Renal pelvis (tissue), 12 donors: ENCODE measurements around the gene SHISAL2B. TPM values are rescaled to one million over a fixed set of nuclear protein-coding genes. Genes with fewer than 3 reads are reported as not detected.
"Not testable (repeated sequence)": the region's sequence is repeated elsewhere in the genome, so short reads cannot be mapped to it uniquely, and the experiment has no call there.

ENCODE experiments used
- DNase-seq: peaks from one replicate; pipeline ENCODE4 v3.0.0-alpha.2; 2013
- long read RNA-seq, 16 experiments: transcript quantifications; one replicate each; lab custom pipeline, GENCODE V29; 2026
- polyA plus RNA-seq, 3 donors: library from polyadenylated mRNA; unstranded; fragments of 120-200 nt; gene quantifications; one replicate each; pipeline ENCODE4 v1.2.1, GENCODE V29; 2013; ENCODE audit not compliant: insufficient read length in 3 of 3

Gene SHISAL2B
- polyA plus RNA-seq = not detected
- long read RNA-seq, donor 1 = 0 reads
- long read RNA-seq, donor 2 = 0 reads
- long read RNA-seq, donor 3 = 0 reads
- long read RNA-seq, donor 4 = 0 reads
- long read RNA-seq, donor 5 = 0 reads
- long read RNA-seq, donor 6 = 0 reads
- long read RNA-seq, donor 7 = 0 reads
- long read RNA-seq, donor 8 = 0 reads
- long read RNA-seq, donor 9 = 0 reads
- long read RNA-seq, donor 10 = 0 reads
- long read RNA-seq, donor 11 = 0 reads
- long read RNA-seq, donor 12 = 0 reads
- long read RNA-seq, donor 13 = 0 reads
- long read RNA-seq, donor 14 = 0 reads
- long read RNA-seq, donor 15 = 0 reads
- long read RNA-seq, donor 16 = 0 reads

- DNase-seq = peak; percentile 30
Observed at GRCh38 chr5:64690417-64691151, at the start of gene SHISAL2B. TSS of gene SHISAL2B (plus strand) at chr5:64690503. CDS start at chr5:64690624, 121 bp downstream.

GRCh38 chr5:64644831-64645230, 45.5 kb upstream of the SHISAL2B start:
- no peak for DNase-seq

GRCh38 chr5:64646169-64646568, 44.1 kb upstream of the SHISAL2B start:
- DNase-seq = no peak

- no peak for DNase-seq
Observed at GRCh38 chr5:64649512-64649911, 40.8 kb upstream of the SHISAL2B start.

GRCh38 chr5:64653766-64654560, 36.3 kb upstream of the SHISAL2B start:
- DNase-seq = no peak

GRCh38 chr5:64654561-64654938, 35.8 kb upstream of the SHISAL2B start:
- no peak for DNase-seq

GRCh38 chr5:64655596-64655995, 34.7 kb upstream of the SHISAL2B start:
- DNase-seq = no peak

GRCh38 chr5:64659289-64659688, 31.0 kb upstream of the SHISAL2B start:
- DNase-seq = no peak

- DNase-seq = not testable (repeated sequence)
Observed at GRCh38 chr5:64663181-64663580, 27.1 kb upstream of the SHISAL2B start.

GRCh38 chr5:64665243-64665642, 25.1 kb upstream of the SHISAL2B start:
- DNase-seq = no peak

- DNase-seq = no peak
Observed at GRCh38 chr5:64666078-64666477, 24.2 kb upstream of the SHISAL2B start.

- DNase-seq = no peak
Observed at GRCh38 chr5:64667068-64667467, 23.2 kb upstream of the SHISAL2B start.

GRCh38 chr5:64670277-64670676, 20.0 kb upstream of the SHISAL2B start:
- DNase-seq = no peak

GRCh38 chr5:64671678-64672077, 18.6 kb upstream of the SHISAL2B start:
- DNase-seq = no peak

GRCh38 chr5:64678374-64678773, 11.9 kb upstream of the SHISAL2B start:
- no peak for DNase-seq

GRCh38 chr5:64680289-64680688, 10.0 kb upstream of the SHISAL2B start:
- DNase-seq = no peak

- no peak for DNase-seq
Observed at GRCh38 chr5:64682608-64683007, 7.7 kb upstream of the SHISAL2B start.

- no peak for DNase-seq
Observed at GRCh38 chr5:64685866-64686265, 4.4 kb upstream of the SHISAL2B start.

GRCh38 chr5:64688391-64688790, 1.9 kb upstream of the SHISAL2B start:
- DNase-seq = no peak

- no peak for DNase-seq
Observed at GRCh38 chr5:64688965-64689364, 1.3 kb upstream of the SHISAL2B start.

GRCh38 chr5:64690104-64690416, 243 bp upstream of the SHISAL2B start:
- DNase-seq = peak; percentile 0

GRCh38 chr5:64691291-64691690, 988 bp downstream of the SHISAL2B start:
- peak; percentile 31 for DNase-seq

- no peak for DNase-seq
Observed at GRCh38 chr5:64693636-64694035, 3.3 kb downstream of the SHISAL2B start.
